Keratinocyte (primary cell): ENCODE results near the gene TLDC2. TPM values are rescaled to one million over a fixed set of nuclear protein-coding genes. Genes with fewer than 3 reads are reported as not detected.

Experiments
- DNase-seq: peaks from one replicate; pipeline ENCODE4 v3.0.0-alpha.2; 2011; ENCODE audit warnings: low read depth, missing footprints, low spot score
- FAIRE-seq: peaks from 2 replicates; lab custom pipeline; 2011; peaks lifted over from hg19 to GRCh38; lab: Jason Lieb, UNC
- H2AFZ ChIP-seq: 2 replicates; pipeline ENCODE4 v1.6.0; 2012; ENCODE audit warnings: low read length, control low read depth, inconsistent platforms; ENCODE audit not compliant: control insufficient read depth
- H3K27ac ChIP-seq: 2 replicates; pipeline ENCODE4 v1.5.1; 2011; ENCODE audit warnings: low read length; ENCODE audit not compliant: control insufficient read depth, insufficient read depth
- H3K27me3 ChIP-seq: 3 replicates; pipeline ENCODE4 v1.6.0; 2011; ENCODE audit warnings: low read length; ENCODE audit not compliant: control insufficient read depth, insufficient read depth; ENCODE audit errors: extremely low read depth
- H3K36me3 ChIP-seq, 2 experiments: 2 replicates in 1 of 2; 3 replicates in 1 of 2; pipeline ENCODE4 v1.5.1; 2011; ENCODE audit warnings: low read length in 2 of 2, mild to moderate bottlenecking in 1 of 2; ENCODE audit not compliant: control insufficient read depth in 2 of 2, insufficient read depth in 2 of 2; ENCODE audit errors: extremely low read depth in 1 of 2
- H3K4me1 ChIP-seq: 3 replicates; pipeline ENCODE4 v1.5.1; 2011; ENCODE audit warnings: low read length; ENCODE audit not compliant: control insufficient read depth, insufficient read depth; ENCODE audit errors: extremely low read depth
- H3K4me2 ChIP-seq: 3 replicates; pipeline ENCODE4 v1.6.0; 2011; ENCODE audit warnings: low read depth, low read length; ENCODE audit not compliant: control insufficient read depth, insufficient read depth; ENCODE audit errors: extremely low read depth
- H3K4me3 ChIP-seq, 3 experiments: fragments of 200-600 bp in 1 of 3; sonication (generic) in 1 of 3; 2 replicates in 2 of 3; 3 replicates in 1 of 3; pipeline ENCODE4 v1.5.1; 2011 to 2016; ENCODE audit warnings: low read length in 3 of 3, mild to moderate bottlenecking in 3 of 3, control low read depth in 2 of 3, inconsistent platforms in 1 of 3, low read depth in 1 of 3, mixed read lengths in 1 of 3, mixed run types in 1 of 3, moderate library complexity in 1 of 3; ENCODE audit not compliant: control insufficient read depth in 2 of 3, insufficient read depth in 2 of 3; ENCODE audit errors: extremely low read depth in 1 of 3
- H3K79me2 ChIP-seq: 2 replicates; pipeline ENCODE4 v1.6.0; 2012; ENCODE audit warnings: low read length; ENCODE audit not compliant: control insufficient read depth, insufficient read depth
- H3K9ac ChIP-seq: 3 replicates; pipeline ENCODE4 v1.6.0; 2011; ENCODE audit warnings: low read length; ENCODE audit not compliant: control insufficient read depth, insufficient read depth; ENCODE audit errors: extremely low read depth
- H3K9me1 ChIP-seq: 3 replicates; pipeline ENCODE4 v1.6.0; 2011; ENCODE audit warnings: low read length; ENCODE audit not compliant: control insufficient read depth, insufficient read depth; ENCODE audit errors: extremely low read depth
- H3K9me3 ChIP-seq: 2 replicates; pipeline ENCODE4 v1.5.1; 2012; ENCODE audit warnings: low read depth, low read length; ENCODE audit not compliant: control insufficient read depth
- H4K20me1 ChIP-seq: 3 replicates; pipeline ENCODE4 v1.6.0; 2011; ENCODE audit warnings: low read length; ENCODE audit not compliant: control insufficient read depth, insufficient read depth; ENCODE audit errors: extremely low read depth
- EZH2 ChIP-seq: IDR thresholded peaks from one replicate; pipeline ENCODE4 v1.6.1; 2012; ENCODE audit warnings: inconsistent platforms, mild to moderate bottlenecking, low read length, moderate library complexity
- dilution Hi-C: fragments of 300-500 bp; cut with MboI; formaldehyde crosslinking; loops from one replicate; pipeline ENCODE4 v1.7.0; 2020; ENCODE audit warnings: low sequenced_read_pairs; ENCODE audit not compliant: extremely low pct_ligation_motif_present
- polyA plus RNA-seq, 5 experiments: library from polyadenylated mRNA; depleted of rRNA in 3 of 5; stranded (reverse) in 3 of 5; stranded (forward) in 1 of 5; unstranded in 1 of 5; fragments of >200 nt; gene quantifications; 1 replicate in 1 of 5; 2 replicates in 3 of 5; 3 replicates in 1 of 5; pipeline versions ENCODE4 v1.2.1 to v1.2.3, GENCODE V29; 2011 to 2012; ENCODE audit warnings: missing spikeins in 2 of 5, low read depth in 1 of 5, low replicate concordance in 1 of 5
- TF ChIP-seq, protein P1 (sequence below), 3 experiments: IDR thresholded peaks in 1 of 3; conservative IDR thresholded peaks in 1 of 3; optimal IDR thresholded peaks in 1 of 3; 2 replicates in 2 of 3; 3 replicates in 1 of 3; pipeline versions ENCODE3 to v1.5.1; 2011; ENCODE audit warnings: low read length in 3 of 3, mild to moderate bottlenecking in 3 of 3, moderate library complexity in 2 of 3, control low read depth in 1 of 3, inconsistent platforms in 1 of 3; ENCODE audit not compliant: insufficient read depth in 2 of 3; ENCODE audit errors: extremely low read depth in 1 of 3

The TLDC2 gene
- polyA plus RNA-seq, 1 donor (not counting 4 experiments of a cell fraction or from before 2014, with no cell fraction given), result 0.34 TPM

DNA sequence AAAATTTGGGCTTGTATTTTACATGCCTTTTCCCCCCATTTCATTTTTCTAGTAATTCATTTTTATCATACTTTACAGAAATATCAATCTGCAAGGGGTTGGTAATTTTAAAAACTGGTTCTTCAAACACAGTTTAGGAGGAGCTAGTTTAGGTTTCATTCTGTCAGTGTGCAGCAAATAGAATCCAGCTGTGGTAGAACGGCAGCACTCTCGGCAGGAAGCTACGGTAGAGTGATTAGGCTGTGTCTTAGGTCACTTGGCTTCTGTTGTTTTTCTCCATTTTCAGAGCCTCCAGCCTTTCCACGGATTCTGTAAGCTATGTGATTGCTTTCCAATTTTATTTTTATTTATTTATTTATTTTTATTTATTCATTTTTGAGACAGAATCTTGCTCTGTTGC is 32.7 kb downstream of the TLDC2 start:
- no peak for TF ChIP-seq EZH2
- TF ChIP-seq, protein P1, sequence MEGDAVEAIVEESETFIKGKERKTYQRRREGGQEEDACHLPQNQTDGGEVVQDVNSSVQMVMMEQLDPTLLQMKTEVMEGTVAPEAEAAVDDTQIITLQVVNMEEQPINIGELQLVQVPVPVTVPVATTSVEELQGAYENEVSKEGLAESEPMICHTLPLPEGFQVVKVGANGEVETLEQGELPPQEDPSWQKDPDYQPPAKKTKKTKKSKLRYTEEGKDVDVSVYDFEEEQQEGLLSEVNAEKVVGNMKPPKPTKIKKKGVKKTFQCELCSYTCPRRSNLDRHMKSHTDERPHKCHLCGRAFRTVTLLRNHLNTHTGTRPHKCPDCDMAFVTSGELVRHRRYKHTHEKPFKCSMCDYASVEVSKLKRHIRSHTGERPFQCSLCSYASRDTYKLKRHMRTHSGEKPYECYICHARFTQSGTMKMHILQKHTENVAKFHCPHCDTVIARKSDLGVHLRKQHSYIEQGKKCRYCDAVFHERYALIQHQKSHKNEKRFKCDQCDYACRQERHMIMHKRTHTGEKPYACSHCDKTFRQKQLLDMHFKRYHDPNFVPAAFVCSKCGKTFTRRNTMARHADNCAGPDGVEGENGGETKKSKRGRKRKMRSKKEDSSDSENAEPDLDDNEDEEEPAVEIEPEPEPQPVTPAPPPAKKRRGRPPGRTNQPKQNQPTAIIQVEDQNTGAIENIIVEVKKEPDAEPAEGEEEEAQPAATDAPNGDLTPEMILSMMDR (optimal IDR thresholded peaks at IDR 0.05 in 1 of 3, IDR thresholded peaks at IDR 0.05 in 1 of 3, conservative IDR thresholded peaks at IDR 0.05 in 1 of 3; ENCODE audit: extremely low read depth in 1 of 3, insufficient read depth in 2 of 3, low read length in 3 of 3), result no peak
- no peak overlapping the region for H3K4me2 ChIP-seq
- dilution Hi-C loops, result no loop called here
- DNase-seq, result no peak
- H3K79me2 ChIP-seq, result no peaks in the 10 kb centered on the region
- H3K4me3 ChIP-seq, result no peak overlapping the region
- H2AFZ ChIP-seq, result no peak overlapping the region
- H3K9ac ChIP-seq, result no peak overlapping the region
- H3K9me3 ChIP-seq, result no peaks in the 10 kb centered on the region
- FAIRE-seq, result no peak
- peaks cover 0 to 2% of the 10 kb centered on the region in 2 experiments for H3K36me3 ChIP-seq
- H3K27ac ChIP-seq, result no peak overlapping the region
- no peaks in the 10 kb centered on the region for H3K9me1 ChIP-seq
- H3K4me1 ChIP-seq, result no peaks in the 10 kb centered on the region
- H4K20me1 ChIP-seq, result no peaks in the 10 kb centered on the region
- no peaks in the 10 kb centered on the region for H3K27me3 ChIP-seq

DNA sequence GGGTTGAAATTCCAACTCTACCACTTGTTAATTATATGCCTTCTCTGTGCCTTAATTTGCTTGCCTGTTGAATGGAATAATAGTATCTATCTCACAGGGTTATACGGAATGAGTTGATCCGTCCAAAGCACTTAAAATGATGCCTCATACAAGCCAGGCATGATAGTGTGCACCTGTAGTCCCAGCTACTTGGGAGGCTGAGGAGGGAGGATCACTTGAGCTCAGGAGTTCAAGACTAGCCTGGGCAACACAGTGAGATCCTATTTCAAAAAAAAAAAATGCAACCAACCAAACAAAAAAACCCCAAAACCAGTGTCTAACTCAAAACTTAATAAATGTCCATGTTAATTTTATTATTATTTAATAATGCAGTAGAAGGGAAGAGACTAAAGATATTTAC is 40.3 kb downstream of the TLDC2 start:
- DNase-seq, result no peak
- no peaks in the 10 kb centered on the region for H3K36me3 ChIP-seq

More for the DNA sequence above, 40.3 kb downstream of the TLDC2 start:
- no peak for FAIRE-seq
- Histone ChIP-seq H3K9ac (no peak overlapping the region), H3K27ac (no peak overlapping the region), H3K79me2 (no peaks in the 10 kb centered on the region), H3K9me1 (no peaks in the 10 kb centered on the region), H4K20me1 (no peaks in the 10 kb centered on the region), H3K4me1 (no peaks in the 10 kb centered on the region), H3K4me2 (no peak overlapping the region), H3K27me3 (no peaks in the 10 kb centered on the region), H2AFZ (no peak overlapping the region), H3K9me3 (no peaks in the 10 kb centered on the region), H3K4me3 (no peak overlapping the region)
- dilution Hi-C loops, result no loop called here
- no peak for TF ChIP-seq EZH2
- TF ChIP-seq, protein P1 (optimal IDR thresholded peaks at IDR 0.05 in 1 of 3, IDR thresholded peaks at IDR 0.05 in 1 of 3, conservative IDR thresholded peaks at IDR 0.05 in 1 of 3; ENCODE audit: extremely low read depth in 1 of 3, insufficient read depth in 2 of 3, low read length in 3 of 3), result no peak
